Activated T-cell treated with anti-CD3 and anti-CD28 coated beads for 4 hours (primary cell): Measurements from ENCODE around the gene PTF1A.
"Not testable (repeated sequence)": the region's sequence is repeated elsewhere in the genome, so short reads cannot be mapped to it uniquely, and the experiment has no call there.

Experiments used
- DNase-seq: peaks from one replicate; pipeline ENCODE4 v3.0.0-alpha.2; 2020

Gene PTF1A

DNA sequence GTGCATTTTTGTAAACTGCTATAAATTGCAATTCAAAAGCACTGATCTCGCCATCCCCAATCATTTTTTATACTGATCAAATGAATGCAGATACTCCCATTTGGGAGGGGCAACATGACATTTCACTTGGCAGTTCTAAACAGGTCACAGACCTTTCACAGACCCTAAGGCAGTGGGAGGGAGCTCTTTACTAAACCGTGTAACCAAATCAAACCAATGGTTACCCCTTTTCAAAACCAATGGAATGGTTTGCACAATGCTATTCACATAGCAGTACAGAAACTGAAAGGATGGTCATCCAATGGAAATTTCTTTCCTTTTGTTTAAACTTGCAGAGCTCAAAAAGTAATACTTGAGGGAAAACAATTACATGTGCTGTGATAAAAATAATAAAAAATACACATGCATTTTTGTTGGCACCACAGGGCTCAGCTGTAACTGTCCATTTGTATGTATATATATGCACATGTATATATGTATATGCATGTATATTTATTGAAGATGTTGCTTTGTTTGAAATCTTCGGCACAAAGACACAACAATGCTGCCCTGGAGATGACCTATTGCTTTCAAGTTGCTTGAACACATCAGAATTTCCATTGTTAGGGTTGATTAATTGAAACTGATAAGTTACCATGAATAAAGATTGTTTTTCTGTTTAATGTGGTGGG lies 14.0 kb downstream of the PTF1A start:
- DNase-seq, result no peak

DNA sequence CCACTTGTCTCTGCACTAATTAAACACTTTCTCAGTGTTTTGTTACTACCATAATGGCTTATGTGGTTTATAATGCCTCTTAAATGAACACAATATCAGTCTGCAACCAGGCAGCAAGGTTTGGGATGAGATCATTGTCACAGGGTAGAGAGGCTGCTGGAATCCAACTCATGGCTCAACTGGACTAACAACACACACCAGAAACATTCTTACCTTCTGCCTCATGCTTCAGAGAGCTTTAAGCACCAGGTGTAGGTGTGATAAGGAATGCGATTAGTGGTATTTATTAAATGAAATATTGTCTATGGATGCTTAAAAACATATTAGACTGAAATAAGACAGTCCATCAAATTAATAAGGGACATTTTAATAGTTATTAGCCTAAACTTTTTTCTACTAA lies 25.4 kb downstream of the PTF1A start:
- no peak for DNase-seq

DNA sequence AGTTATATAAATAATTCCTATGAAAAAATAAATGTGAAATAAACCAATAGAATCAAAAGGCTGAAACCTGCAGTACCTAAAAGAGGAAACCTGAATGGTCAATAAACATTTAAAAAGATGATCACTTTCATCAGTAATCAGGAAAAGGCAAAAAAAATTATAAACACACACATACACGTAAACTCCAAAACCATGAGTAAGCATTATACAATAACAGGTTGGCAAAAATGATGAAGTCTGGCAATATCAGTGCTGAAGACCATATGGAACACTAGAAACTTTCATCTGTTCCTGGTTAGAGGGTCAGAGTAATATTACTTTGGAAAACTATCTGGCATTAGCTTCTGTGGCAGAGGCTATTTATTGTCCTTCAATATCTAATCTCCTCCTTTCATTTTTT lies 38.5 kb downstream of the PTF1A start:
- DNase-seq, result no peak

DNA sequence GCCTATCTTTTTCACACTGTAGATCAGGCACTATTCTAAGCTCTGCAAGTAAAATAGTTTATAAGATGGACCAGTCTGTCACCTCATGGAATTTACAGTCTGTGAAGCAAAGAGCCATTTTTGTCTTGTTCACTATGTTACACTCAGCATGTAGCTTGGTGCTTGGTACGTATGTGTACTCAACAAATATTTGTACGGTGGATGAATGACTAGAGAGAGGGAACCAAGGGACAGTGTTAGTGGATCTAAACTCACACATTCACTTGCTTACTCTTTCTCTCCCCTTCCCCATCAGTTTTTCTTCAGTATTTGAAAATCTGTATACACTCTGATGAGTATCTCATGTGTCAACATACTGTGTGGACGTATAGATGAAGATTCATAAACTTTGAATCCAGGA lies 45.9 kb downstream of the PTF1A start:
- no peak for DNase-seq

DNA sequence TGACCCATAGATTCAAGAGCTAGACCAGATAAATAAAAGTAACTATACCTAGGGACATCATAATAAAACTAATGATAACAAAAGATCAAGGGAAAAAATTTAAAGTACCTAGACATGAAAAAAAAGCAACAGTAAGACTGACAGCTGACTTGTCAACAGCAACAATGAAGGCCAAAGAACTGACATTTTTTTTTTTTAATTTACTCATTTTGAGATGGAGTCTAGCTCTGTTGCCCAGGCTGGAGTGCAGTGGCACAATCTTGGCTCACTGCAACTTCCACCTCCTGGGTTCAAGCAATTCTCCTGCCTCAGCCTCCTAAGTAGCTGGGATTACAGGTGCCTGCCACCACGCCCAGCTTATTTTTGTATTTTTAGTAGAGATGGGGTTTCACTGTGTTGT lies 49.7 kb downstream of the PTF1A start:
- not testable (repeated sequence) for DNase-seq
